HK-2 (cell line): ENCODE data around the gene MAP2.
"Not testable (repeated sequence)": the region's sequence is repeated elsewhere in the genome, so short reads cannot be mapped to it uniquely, and the experiment has no call there.

Experiments
- DNase-seq: peaks from one replicate; pipeline ENCODE4 v3.0.0-alpha.2; 2018; ENCODE audit not compliant: unreplicated experiment

MAP2 gene

DNA sequence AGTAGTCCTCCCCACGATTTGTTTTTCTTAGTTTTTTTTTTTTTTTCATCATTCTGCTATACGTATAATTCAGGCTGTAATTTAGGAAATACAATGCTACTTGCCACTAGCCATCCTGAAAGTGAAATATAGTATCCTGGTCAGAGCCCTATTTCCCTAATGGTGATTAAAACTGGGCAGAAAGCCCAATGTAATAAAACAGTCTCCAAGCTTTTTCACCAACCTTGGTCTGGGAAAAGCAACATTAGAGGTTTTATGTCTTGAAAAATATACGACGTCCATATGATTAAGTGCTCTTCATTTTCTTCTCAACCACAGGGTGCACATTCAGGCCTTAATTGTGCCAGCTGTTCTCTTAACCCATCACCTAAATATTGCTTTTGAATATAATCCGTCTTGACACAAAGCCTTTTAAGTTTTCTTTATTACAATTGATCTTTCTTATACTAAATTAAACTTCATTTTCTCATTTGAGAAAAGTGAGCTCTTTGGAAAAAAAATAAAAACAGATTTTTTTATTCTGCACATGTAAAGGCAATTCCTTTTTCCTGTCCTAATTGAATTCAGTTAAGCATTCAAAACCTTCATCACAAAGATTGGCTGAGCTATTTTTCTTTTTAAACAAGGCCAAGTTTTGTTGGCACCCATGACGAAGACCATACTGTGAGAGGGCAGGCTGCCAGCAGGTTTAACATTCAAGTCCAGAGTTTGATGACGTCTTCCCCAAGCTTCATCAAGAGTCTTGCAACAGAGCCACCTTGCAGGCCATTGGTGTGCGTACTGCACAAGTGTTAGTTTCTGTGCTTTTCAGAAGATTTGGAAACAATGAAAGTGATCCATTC lies 52.7 kb downstream of the MAP2 start:
- no peak for DNase-seq

DNA sequence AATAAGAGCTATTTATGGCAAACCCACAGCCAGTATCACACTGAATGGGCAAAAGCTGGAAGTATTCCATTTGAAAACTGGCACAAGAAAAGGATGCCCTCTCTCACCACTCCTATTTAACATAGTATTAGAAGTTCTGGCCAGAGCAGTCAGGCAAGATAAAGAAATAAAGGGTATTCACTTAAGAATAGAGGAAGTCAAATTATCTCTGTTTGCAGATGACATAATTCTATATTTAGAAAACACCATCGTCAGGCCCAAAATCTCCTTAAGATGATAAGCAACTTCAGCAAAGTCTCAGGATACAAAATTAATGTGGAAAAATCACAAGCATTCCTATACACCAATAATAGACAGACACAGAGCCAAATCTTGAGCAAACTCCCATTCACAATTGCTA lies 68.4 kb downstream of the MAP2 start:
- DNase-seq, result not testable (repeated sequence)

DNA sequence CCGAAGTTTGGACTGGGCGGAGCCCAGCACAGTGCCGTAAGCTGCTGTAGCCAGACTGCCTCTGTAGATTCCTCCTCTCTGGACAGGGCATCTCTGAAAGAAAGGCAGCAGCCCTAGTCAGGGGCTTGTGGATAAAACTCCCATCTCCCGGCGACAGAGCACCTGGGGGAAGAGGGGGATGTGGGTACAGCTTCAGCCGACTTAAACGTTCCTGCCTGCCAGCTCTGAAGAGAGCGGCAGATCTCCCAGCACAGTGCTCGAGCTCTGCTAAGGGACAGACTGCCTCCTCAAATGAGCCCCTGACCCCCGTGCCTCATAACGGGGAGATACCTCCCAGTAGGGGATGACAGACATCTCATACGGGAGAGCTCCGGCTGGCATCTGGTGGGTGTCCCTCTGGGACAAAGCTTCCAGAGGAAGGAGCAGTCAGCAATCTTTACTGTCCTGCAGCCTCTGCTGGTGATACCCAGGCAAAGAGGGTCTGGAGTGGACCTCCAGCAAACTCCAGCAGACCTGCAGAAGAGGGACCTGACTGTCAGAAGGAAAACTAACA lies 71.3 kb downstream of the MAP2 start:
- not testable (repeated sequence) for DNase-seq

DNA sequence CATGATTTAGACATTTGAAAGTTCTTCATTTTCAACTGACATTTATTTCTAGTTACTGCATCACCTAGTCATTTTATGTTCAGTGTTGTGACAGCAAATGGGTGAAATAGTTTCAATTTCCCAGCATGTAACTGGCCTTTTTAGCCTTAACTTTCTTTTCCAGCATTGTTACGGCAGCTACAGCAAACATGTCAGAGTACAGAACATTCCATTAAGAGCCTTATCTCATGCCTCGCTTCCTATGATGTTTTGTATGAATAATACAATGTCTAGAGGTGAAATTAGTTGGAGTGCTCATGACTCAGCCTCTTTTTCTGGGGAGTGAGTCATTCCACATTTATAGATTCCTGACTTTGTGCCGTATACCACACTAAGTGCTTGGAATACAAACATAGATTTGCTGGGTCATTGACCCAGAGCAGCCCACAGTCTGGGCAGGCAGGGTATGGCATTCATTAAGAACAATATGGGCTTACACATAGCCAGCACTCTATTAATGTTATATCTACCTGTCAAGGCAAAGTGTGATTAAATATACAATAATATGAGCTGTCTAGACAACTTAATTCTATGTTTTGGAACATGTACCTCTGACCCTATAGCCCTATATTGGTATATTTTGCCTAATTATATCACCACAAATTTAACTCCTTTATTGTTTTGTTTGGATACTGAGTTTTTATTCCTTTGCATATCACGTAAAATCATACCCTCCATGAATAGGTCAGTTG lies 72.2 kb downstream of the MAP2 start:
- DNase-seq, result peak; percentile 72

DNA sequence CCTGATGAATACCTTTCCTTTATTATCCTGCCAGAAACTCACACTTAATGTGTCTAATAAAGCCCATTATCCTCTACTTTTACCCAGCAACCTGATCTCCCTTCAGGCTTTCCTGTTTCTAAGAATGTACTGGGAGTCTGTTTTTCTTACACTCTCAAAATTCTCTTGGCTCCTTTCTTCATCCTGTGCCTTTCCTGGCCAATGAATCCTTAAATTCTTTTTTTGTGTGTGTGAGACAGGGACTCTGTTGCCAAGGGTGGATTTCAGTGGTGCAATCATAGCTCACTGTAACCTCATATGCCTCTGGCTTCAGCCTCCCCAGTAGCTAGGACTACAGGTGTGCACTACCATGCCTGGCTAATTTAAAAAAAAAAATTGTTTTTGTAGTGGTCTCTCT lies 72.7 kb downstream of the MAP2 start:
- DNase-seq, result no peak

DNA sequence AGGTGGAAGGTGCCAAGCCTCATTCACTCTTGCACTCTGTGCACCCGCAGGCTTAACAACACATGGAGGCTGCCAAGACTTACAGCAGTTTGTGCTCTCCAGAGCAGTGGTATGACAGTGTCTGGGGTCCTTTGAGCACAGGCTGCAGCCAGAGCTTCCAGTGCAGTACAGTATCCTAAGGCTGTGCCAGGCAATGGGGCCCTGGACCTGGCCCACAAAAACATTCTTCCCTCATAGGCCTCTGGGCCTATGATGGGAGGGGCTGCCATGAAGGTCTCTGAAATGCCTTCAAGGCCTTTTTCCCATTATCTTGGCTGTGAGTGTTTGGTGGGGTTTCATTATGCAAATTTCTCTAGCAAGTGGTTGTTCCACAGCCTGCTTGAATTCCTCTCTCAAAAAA lies 74.8 kb downstream of the MAP2 start:
- no peak for DNase-seq

DNA sequence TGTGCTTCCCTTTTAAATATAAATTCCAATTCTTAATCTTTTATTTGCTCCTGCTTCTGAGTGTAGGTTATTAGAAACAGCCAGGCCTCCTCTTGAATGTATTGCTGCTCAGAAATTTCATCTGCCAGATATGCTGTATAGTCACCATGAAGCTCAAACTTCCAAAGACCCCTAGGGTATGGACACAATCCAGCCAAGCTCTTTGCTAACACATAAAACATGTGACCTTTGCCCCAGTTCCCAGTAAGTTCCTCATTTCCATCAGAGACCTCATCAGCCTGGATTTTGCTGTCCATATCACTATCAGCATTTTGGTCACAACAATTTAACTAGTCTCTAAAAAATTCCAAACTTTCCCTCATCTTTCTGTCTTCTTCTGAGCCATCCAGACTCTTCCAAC lies 75.2 kb downstream of the MAP2 start:
- no peak for DNase-seq

DNA sequence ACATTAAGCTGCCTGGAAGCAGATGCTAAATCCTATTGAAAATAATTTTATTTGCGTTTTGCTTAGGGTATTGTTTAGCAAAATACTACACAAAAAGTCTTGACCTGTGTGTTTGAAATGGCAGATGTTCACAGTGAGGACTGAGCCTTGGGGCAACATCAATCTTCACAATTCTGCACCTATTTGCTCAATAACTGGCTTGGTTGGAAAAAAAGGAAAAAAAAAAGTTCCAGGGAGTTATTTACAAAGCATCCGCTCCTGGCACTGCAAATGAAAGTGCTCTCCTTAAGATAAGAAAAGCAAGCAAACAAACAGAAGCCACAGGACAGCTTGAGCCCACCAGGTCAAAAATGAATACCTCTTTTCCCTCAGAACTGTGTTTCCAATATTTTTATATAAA lies 77.7 kb downstream of the MAP2 start:
- no peak for DNase-seq

DNA sequence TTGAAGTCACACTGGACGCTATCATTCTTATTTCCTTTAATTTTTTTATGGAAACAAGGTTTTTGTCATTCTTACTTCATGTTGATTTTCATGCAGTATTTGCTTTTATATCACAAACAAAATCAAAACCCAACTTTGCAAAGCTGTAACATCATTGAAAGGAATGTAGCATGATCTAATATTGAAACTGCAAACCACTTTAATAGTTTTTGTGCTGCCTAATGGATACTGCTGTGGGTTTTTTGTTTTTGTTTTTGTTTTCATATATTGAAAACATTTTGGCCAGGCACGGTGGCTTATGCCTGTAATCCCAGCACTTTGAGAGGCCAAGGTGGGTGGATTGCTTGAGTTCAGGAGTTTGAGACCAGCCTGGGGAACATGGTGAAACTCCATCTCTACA lies 81.6 kb downstream of the MAP2 start:
- DNase-seq, result no peak

DNA sequence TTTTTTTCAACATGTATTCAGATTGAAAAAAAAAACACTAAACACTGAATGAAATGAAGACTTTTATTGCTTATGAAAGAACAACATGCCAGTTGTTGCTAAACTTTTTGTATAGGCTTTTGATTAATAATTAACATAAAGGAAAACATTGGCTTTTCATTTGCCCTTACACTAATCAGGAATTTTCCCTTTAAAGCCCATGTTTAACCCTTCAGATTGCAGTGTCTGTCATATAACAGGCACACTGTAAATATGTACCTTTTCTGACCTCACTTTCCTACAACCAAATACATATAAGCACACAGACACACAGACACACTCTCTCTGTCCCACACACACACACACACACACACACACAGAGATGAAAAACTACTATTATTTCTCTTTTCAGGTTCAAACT lies 84.4 kb downstream of the MAP2 start:
- DNase-seq, result no peak

DNA sequence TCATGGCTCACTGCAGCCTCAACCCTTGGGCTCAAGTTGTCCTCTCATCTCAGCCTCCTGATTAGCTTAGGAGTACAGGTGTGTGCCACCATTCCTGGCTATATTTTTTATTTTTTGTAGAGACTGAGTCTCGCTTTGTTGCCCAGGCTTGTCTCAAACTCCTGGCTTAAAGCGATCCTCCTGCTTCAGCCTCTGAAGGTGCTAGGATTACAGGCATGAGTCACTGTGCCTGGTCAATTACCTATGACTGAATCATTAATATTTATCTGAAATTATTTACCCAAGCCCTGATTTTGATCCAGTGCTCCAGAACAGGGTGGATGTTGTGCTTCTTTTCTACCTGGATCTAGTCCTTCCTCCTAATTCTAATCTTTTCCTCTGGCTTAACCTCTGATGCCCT lies 87.8 kb downstream of the MAP2 start:
- DNase-seq, result no peak

DNA sequence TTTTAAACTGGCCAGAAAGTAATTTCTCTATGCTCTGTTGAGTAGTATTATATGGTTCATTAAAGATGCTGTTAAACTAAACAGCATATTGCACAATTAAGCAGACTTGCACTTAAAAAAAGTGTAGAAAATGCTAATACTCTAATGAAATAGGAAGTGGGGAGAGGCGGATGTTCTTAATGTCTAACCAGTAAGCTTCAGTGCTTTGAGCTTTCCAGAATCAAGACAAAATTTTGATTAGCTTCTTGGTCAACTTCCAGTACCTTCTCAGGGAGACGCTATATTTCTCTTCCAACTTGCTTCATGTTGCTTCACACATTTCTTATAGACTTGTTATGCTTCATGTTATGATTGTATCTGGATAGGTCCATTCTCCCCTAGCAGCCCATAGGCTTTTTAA lies 89.1 kb downstream of the MAP2 start:
- DNase-seq, result no peak

DNA sequence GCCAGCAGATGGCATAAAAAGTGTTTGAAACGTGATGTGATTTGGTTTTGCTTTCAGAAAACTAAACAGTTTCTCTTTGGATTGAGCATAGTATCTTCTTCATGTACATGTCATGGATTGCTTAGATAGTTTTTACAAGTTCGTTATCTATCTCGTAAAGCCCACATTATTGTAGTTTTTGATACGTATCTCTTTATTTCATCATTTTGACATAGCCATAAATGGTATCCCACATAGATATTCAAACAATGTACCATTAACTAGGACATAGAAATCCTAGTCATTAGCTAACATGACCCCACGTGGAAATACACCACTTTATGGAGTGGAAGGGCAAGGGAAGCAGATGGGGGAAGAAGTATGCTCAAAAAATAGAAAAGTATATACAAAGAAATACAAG lies 93.6 kb downstream of the MAP2 start:
- DNase-seq, result no peak

DNA sequence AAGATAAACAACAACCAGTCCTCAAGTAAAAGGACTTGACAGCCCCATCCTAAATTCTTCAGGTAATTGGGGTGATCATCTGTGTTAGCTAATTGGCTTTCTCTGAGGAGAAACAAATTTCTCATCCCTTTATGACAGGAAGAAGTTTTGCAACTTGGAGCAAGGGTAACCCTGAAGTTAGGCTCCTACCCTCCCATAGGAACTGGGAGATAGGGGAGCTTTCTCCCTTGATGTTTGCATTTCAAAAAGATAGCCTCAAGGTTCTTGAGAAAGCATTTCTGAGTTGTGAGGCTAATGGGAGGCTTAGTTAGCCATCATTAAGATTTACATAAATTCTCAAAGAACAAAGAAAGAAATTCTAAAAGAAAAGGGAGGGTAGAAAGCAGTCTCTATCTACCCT lies 95.4 kb downstream of the MAP2 start:
- no peak for DNase-seq

DNA sequence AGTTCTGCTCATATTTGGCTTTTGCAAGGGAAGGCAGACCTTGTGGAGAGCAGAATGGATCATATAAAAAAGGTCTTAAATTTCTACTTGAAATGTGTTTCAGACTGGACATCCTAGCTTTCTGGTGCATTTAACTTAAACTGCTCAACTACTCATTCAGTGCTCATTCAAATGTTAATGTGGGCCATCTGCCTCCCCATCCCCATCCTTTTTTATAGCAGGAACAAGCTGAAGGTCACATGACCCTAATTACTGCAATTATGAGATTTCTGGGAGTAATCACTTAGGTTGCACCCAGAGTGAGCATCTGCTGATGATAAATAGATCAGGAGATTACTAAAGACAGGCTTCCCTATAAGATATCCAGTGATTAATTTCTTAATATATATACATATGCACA lies 96.1 kb downstream of the MAP2 start:
- DNase-seq, result no peak

DNA sequence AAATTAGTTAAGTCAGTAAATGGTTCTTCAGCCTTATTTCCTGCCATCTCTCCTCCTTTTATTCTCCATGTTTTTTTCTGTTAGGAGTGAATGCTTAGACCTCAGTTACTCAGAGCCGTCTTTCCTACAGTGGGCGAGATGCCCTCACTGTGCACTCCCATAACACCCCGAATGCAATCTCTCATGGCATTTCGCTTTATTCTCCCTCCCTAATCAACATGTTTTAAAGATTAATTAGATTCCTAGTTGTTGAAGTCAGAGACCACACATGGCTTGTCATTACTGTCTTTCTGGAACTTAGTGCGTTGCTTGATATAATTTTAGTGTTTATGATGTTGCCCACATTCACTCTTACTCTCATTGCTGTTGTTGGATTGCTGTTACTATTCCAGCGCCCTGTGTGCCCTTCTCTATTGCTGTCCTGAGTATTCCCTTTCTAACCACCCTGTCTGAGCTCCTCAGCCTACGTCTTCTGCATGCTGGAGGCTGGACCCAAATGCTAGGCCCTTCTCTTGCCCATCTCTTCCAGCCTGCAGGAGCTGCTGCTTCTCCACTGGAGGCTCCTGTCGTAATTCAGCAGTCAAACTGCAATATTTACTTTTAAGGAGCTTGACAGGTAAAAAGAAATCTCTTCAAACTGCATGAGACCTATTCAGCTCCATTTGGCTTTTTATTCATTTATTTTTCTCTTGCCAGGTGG lies 99.3 kb downstream of the MAP2 start:
- no peak for DNase-seq

DNA sequence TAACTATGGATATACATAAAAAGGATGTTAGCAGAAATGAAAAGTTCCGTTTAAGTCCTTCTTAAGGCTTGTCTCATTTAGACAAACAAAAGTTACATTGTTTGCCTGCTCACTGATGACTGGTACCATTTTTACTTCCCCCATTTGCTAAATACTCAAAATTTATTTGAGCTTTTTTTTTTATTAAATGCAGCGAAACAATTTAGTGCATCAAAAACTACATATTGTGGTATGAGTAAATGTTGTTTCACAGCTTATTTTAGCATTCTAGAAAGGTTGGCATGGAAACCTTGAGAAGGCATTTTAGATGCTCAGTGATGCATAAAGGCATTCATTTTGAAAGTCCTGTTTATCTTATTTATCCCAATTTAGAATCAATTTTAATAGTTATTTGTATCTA lies 100.0 kb downstream of the MAP2 start:
- no peak for DNase-seq

DNA sequence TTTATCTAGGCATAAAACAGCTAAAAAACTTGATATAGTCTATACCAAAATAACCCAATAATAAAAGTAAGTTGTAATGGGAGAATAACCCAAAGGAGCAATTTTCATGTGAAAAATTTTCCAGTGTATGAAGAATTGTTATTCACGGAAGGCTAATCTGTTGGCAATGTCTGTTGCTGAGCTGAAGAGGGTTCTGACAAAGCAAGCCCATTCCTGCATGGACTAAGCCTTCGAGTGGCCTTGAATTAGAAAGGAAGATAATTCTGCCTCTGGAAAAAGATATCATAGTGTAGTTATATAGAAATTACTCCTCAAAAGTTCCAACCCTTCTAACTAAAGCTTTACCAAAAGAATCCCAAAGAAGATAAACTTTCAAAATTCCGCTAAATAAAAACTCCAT lies 101.5 kb downstream of the MAP2 start:
- no peak for DNase-seq

DNA sequence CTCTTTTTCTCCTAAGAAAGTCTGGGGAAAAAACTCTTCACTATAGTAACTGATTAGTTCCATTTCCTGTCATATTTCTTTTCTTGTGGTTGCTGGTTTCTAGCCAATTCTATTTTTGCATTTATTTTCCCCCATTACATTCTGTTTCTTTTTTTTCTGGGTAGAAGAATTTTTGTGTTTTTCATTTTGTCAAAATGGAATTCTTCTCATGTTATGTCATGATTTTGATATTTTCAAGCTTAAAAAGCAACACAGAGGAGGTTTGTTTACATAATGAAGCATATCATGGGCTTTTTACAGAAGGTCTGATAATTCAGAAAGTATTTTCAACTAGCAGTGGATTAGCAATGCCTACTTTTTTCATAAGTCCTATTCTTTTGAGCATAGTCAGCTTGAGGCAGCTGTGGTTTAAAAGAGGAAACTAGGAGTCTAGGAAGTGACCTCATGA lies 102.0 kb downstream of the MAP2 start:
- no peak for DNase-seq

DNA sequence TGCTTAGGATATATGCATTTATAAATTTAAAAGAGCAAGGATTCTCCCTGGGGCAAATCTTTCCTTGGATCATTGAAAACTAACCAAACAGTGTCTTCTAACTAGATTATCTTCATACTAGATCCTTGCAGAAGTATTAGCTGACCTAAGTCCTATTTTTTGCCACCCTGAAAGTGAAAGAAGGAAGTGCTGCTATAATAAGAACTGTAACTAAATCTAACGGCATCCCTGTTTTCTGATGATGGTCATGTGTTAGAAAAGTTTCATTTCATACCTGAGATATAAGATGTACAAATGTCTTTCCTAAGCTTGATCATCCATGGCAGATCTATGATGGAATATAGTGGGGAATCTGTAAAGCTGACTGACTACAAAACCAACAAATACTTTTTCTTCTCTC lies 102.7 kb downstream of the MAP2 start:
- DNase-seq, result no peak

DNA sequence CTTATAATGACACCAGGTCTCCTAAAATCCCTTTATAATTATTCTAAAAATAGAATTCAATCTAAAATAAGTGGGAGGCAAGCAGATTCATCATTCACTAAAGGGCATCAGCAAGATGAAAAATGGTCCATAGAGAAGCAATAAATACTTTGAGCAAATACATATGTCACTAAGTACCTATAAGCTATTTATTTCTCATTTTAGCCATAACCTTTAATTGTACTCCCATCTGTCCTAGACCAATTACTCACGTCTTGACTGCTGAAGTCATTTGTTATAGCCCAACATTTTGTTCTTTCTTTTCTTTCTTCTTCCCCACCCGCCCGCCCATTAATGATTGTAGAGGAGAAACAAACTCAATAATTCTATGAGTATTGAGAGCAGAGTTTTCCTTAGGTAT lies 105.7 kb downstream of the MAP2 start:
- DNase-seq, result no peak

DNA sequence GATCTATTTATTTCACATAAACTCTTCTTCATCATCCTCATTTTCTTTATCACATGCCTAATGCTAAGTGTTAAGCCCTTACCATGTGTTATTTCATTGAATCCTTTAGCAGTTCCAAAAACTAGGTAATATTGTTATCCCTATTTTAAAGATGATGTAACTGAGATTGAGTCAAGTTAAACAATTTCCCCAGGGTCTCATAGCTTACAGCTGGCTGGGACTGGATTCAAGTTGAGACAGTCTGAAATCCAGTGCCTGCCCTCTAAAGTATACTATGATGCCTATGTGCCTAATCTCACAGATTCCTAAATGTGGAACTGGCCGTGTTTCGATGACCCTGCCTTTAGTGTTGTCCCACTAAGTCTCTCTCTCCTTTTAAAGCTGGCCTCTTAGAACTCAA lies 108.5 kb downstream of the MAP2 start:
- DNase-seq, result no peak

DNA sequence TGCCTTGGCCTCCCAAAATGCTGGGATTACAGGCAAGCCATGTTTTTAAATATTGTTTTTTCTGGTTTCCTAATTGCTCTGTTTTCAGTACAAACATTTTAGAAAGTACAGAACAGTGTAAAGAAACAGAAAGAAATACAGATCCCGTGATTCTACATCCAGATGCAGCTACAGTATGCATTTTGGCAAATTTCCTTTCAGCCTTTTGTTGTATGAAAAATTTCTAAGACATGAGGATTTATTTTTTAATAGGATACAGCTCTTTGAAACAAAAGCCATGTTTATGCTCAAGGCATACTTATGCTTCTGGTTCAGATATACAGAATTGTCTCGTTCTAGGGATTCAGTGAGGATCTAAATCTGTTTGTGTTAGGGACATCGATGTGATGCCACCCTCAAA lies 109.5 kb downstream of the MAP2 start:
- DNase-seq, result no peak
